ENCODE data around the gene ZBTB48.
"Not testable (repeated sequence)": the region's sequence is repeated elsewhere in the genome, so short reads cannot be mapped to it uniquely, and the experiment has no call there.

The ZBTB48 gene

GRCh38 chr1:6627841-6628545 lies 48.2 kb downstream of the ZBTB48 start:
- Mint-ChIP-seq H3K4me3 (peak overlapping the region; percentile 77), H3K36me3 (peaks cover 71% of the 10 kb centered on the region), H3K9me3 (no peaks in the 10 kb centered on the region), H3K4me1 (peaks cover 42% of the 10 kb centered on the region), H3K27ac (peak overlapping the region; percentile 76)
- ATAC-seq, result no peak
- no peak for DNase-seq (ENCODE audit: low spot score in 2 of 2)

- H3K4me1 Mint-ChIP-seq, result peaks cover 37% of the 10 kb centered on the region
- peak overlapping the region; percentile 61 for H3K27ac Mint-ChIP-seq
- ATAC-seq, result no peak
- H3K36me3 Mint-ChIP-seq, result peaks cover 77% of the 10 kb centered on the region
- H3K9me3 Mint-ChIP-seq, result no peaks in the 10 kb centered on the region
- no peak for DNase-seq (ENCODE audit: low spot score in 2 of 2)
- H3K4me3 Mint-ChIP-seq, result no peak overlapping the region
Observed at GRCh38 chr1:6628971-6629479, 49.2 kb downstream of the ZBTB48 start.

- Mint-ChIP-seq H3K4me3 (no peak overlapping the region), H3K4me1 (peaks cover 32% of the 10 kb centered on the region), H3K9me3 (no peaks in the 10 kb centered on the region), H3K36me3 (peaks cover 82% of the 10 kb centered on the region), H3K27ac (peak overlapping the region; percentile 61)
- no peak for ATAC-seq
- no peak for DNase-seq (ENCODE audit: low spot score in 2 of 2)
Observed at GRCh38 chr1:6630027-6630426, 50.2 kb downstream of the ZBTB48 start.

GRCh38 chr1:6631058-6631457 lies 51.3 kb downstream of the ZBTB48 start:
- no peak for ATAC-seq

GRCh38 chr1:6632588-6633514 lies 53.1 kb downstream of the ZBTB48 start:
- Mint-ChIP-seq H3K27ac (no peak overlapping the region), H3K9me3 (no peaks in the 10 kb centered on the region), H3K36me3 (peaks cover 93% of the 10 kb centered on the region)

More at GRCh38 chr1:6631058-6631457, 51.3 kb downstream of the ZBTB48 start:
- Mint-ChIP-seq H3K9me3 (no peaks in the 10 kb centered on the region), H3K36me3 (peaks cover 91% of the 10 kb centered on the region), H3K4me3 (no peak overlapping the region), H3K27ac (no peak overlapping the region), H3K4me1 (peaks cover 29% of the 10 kb centered on the region)
- no peak for DNase-seq (ENCODE audit: low spot score in 2 of 2)

GRCh38 chr1:6634371-6635052 lies 54.7 kb downstream of the ZBTB48 start:
- ATAC-seq, result peak; percentile 68
- no peaks in the 10 kb centered on the region for H3K9me3 Mint-ChIP-seq
- peak overlapping the region; percentile 14 for H3K27ac Mint-ChIP-seq
- DNase-seq (ENCODE audit: low spot score in 2 of 2), result no peak
- peaks cover 96% of the 10 kb centered on the region for H3K36me3 Mint-ChIP-seq
- H3K4me1 Mint-ChIP-seq, result peaks cover 5% of the 10 kb centered on the region
- H3K4me3 Mint-ChIP-seq, result no peak overlapping the region

More at GRCh38 chr1:6632588-6633514, 53.1 kb downstream of the ZBTB48 start:
- Mint-ChIP-seq H3K4me1 (peaks cover 13% of the 10 kb centered on the region), H3K4me3 (no peak overlapping the region)
- DNase-seq (ENCODE audit: low spot score in 2 of 2) (no peak), ATAC-seq (no peak)

GRCh38 chr1:6635161-6635909 lies 55.5 kb downstream of the ZBTB48 start:
- ATAC-seq (no peak), DNase-seq (ENCODE audit: low spot score in 2 of 2) (no peak)
- Mint-ChIP-seq H3K4me3 (no peak overlapping the region), H3K27ac (peak overlapping the region; percentile 14), H3K9me3 (no peaks in the 10 kb centered on the region), H3K36me3 (peaks cover 96% of the 10 kb centered on the region), H3K4me1 (no peaks in the 10 kb centered on the region)

- Mint-ChIP-seq H3K9me3 (no peaks in the 10 kb centered on the region), H3K36me3 (peaks cover 96% of the 10 kb centered on the region), H3K4me3 (no peak overlapping the region), H3K27ac (no peak overlapping the region), H3K4me1 (no peaks in the 10 kb centered on the region)
- DNase-seq (ENCODE audit: low spot score in 2 of 2) (no peak), ATAC-seq (no peak)
Observed at GRCh38 chr1:6635910-6636760, 56.3 kb downstream of the ZBTB48 start.

- H3K36me3 Mint-ChIP-seq, result peaks cover 96% of the 10 kb centered on the region
Observed at GRCh38 chr1:6636778-6637177, 57.0 kb downstream of the ZBTB48 start.

GRCh38 chr1:6637770-6638169 lies 58.0 kb downstream of the ZBTB48 start:
- H3K4me1 Mint-ChIP-seq, result no peaks in the 10 kb centered on the region
- ATAC-seq, result no peak
- no peaks in the 10 kb centered on the region for H3K9me3 Mint-ChIP-seq
- no peak overlapping the region for H3K4me3 Mint-ChIP-seq
- peak overlapping the region; percentile 64 for H3K27ac Mint-ChIP-seq
- H3K36me3 Mint-ChIP-seq, result peaks cover 96% of the 10 kb centered on the region
- no peak for DNase-seq (ENCODE audit: low spot score in 2 of 2)

More at GRCh38 chr1:6636778-6637177, 57.0 kb downstream of the ZBTB48 start:
- ATAC-seq; H3K4me3 Mint-ChIP-seq; H3K4me1 Mint-ChIP-seq; DNase-seq (ENCODE audit: low spot score in 2 of 2); H3K9me3 Mint-ChIP-seq: not testable (repeated sequence)
- H3K27ac Mint-ChIP-seq, result peak overlapping the region; percentile 64

GRCh38 chr1:6638226-6638625 lies 58.4 kb downstream of the ZBTB48 start:
- ATAC-seq (no peak), DNase-seq (ENCODE audit: low spot score in 2 of 2) (no peak)
- Mint-ChIP-seq H3K36me3 (peaks cover 96% of the 10 kb centered on the region), H3K9me3 (no peaks in the 10 kb centered on the region), H3K4me3 (no peak overlapping the region), H3K4me1 (no peaks in the 10 kb centered on the region), H3K27ac (peak overlapping the region; percentile 37)
